HEK293 (cell line): ENCODE data around the gene PTPRN.

Source experiments
- GLIS2 ChIP-seq: fragments of 450-650 bp; formaldehyde crosslinking; IDR thresholded peaks from 2 replicates; pipeline ENCODE4 v1.5.1; 2016; ENCODE audit warnings: missing biosample characterization, missing genetic modification characterization
- HOXD13 ChIP-seq: sonication (generic); formaldehyde crosslinking; IDR thresholded peaks from 2 replicates; pipeline ENCODE4 v1.8.0; 2022; ENCODE audit warnings: missing genetic modification reagents, borderline replicate concordance
- PRDM1 ChIP-seq: fragments of 450-650 bp; formaldehyde crosslinking; IDR thresholded peaks from 2 replicates; pipeline ENCODE4; 2016; ENCODE audit warnings: missing biosample characterization, missing genetic modification characterization
- SP2 ChIP-seq: fragments of 450-650 bp; formaldehyde crosslinking; IDR thresholded peaks from 2 replicates; pipeline ENCODE4 v1.5.1; 2016; ENCODE audit warnings: missing biosample characterization, missing genetic modification characterization
- ZBTB1 ChIP-seq: fragments of 450-650 bp; formaldehyde crosslinking; IDR thresholded peaks from 2 replicates; pipeline ENCODE4 v1.5.1; 2016; ENCODE audit warnings: missing biosample characterization, missing genetic modification characterization
- ZBTB21 ChIP-seq: fragments of 450-650 bp; formaldehyde crosslinking; IDR thresholded peaks from 2 replicates; pipeline ENCODE4 v1.5.1; 2017; ENCODE audit warnings: missing biosample characterization, missing genetic modification characterization
- ZBTB48 ChIP-seq: fragments of 450-650 bp; formaldehyde crosslinking; IDR thresholded peaks from 2 replicates; pipeline ENCODE4 v1.5.1; 2016; ENCODE audit warnings: missing biosample characterization, missing genetic modification characterization
- ZBTB7A ChIP-seq: fragments of 450-650 bp; formaldehyde crosslinking; IDR thresholded peaks from 2 replicates; pipeline ENCODE4 v1.5.1; 2016; ENCODE audit warnings: low read depth, missing biosample characterization, missing genetic modification characterization
- ZNF121 ChIP-seq: fragments of 450-650 bp; formaldehyde crosslinking; IDR thresholded peaks from 2 replicates; pipeline ENCODE4 v1.5.1; 2016; ENCODE audit warnings: missing biosample characterization, missing genetic modification characterization
- ZNF133 ChIP-seq: fragments of 450-650 bp; formaldehyde crosslinking; IDR thresholded peaks from 2 replicates; pipeline ENCODE4 v1.5.1; 2016; ENCODE audit warnings: missing biosample characterization, missing genetic modification characterization
- ZNF184 ChIP-seq: fragments of 450-650 bp; IDR thresholded peaks from 2 replicates; pipeline ENCODE4 v1.5.1; 2018; ENCODE audit warnings: missing biosample characterization, mild to moderate bottlenecking, missing genetic modification characterization
- ZNF19 ChIP-seq: fragments of 450-650 bp; formaldehyde crosslinking; IDR thresholded peaks from 2 replicates; pipeline ENCODE4; 2016; ENCODE audit warnings: missing biosample characterization, missing genetic modification characterization, low read depth
- ZNF292 ChIP-seq: fragments of 450-650 bp; formaldehyde crosslinking; IDR thresholded peaks from 2 replicates; pipeline ENCODE4 v1.5.1; 2016; ENCODE audit warnings: low read depth, missing biosample characterization, missing genetic modification characterization, borderline replicate concordance
- ZNF423 ChIP-seq: fragments of 450-650 bp; formaldehyde crosslinking; IDR thresholded peaks from 2 replicates; pipeline ENCODE4 v1.5.1; 2016; ENCODE audit warnings: missing biosample characterization, missing genetic modification characterization
- ZNF548 ChIP-seq: fragments of 450-650 bp; formaldehyde crosslinking; IDR thresholded peaks from 2 replicates; pipeline ENCODE4 v1.5.1; 2016; ENCODE audit warnings: missing biosample characterization, missing genetic modification characterization
- ZNF621 ChIP-seq: fragments of 450-650 bp; formaldehyde crosslinking; IDR thresholded peaks from 2 replicates; pipeline ENCODE4 v1.5.1; 2017; ENCODE audit warnings: missing biosample characterization, missing genetic modification characterization
- ZNF670 ChIP-seq: fragments of 450-650 bp; formaldehyde crosslinking; IDR thresholded peaks from 2 replicates; pipeline ENCODE4 v1.5.1; 2016; ENCODE audit warnings: missing biosample characterization, missing genetic modification characterization, low read depth
- ZNF707 ChIP-seq: fragments of 450-650 bp; formaldehyde crosslinking; IDR thresholded peaks from 2 replicates; pipeline ENCODE4 v1.5.1; 2016; ENCODE audit warnings: missing biosample characterization, missing genetic modification characterization
- ZNF785 ChIP-seq: fragments of 450-650 bp; formaldehyde crosslinking; IDR thresholded peaks from 2 replicates; pipeline ENCODE4 v1.5.1; 2016; ENCODE audit warnings: missing biosample characterization, missing genetic modification characterization
- ZXDB ChIP-seq: fragments of 450-650 bp; formaldehyde crosslinking; IDR thresholded peaks from 2 replicates; pipeline ENCODE4 v1.5.1; 2016; ENCODE audit warnings: missing biosample characterization, missing genetic modification characterization
- TF ChIP-seq, protein P1 (sequence below): fragments of 450-650 bp; formaldehyde crosslinking; IDR thresholded peaks from 2 replicates; pipeline ENCODE4; 2016; ENCODE audit warnings: missing biosample characterization, missing genetic modification characterization
- TF ChIP-seq, protein P2 (sequence below): fragments of 450-650 bp; formaldehyde crosslinking; IDR thresholded peaks from 2 replicates; pipeline ENCODE4 v1.5.1; 2017; ENCODE audit warnings: missing biosample characterization, missing genetic modification characterization
- TF ChIP-seq, protein P3 (sequence below): fragments of 450-650 bp; formaldehyde crosslinking; IDR thresholded peaks from 2 replicates; pipeline ENCODE4 v1.5.1; 2016; ENCODE audit warnings: missing biosample characterization, missing genetic modification characterization
- TF ChIP-seq, protein P4 (sequence below): fragments of 450-650 bp; formaldehyde crosslinking; IDR thresholded peaks from 2 replicates; pipeline ENCODE4 v1.5.1; 2016; ENCODE audit warnings: missing biosample characterization, missing genetic modification characterization, low read depth
- TF ChIP-seq, protein P5 (sequence below): fragments of 450-650 bp; IDR thresholded peaks from 2 replicates; pipeline ENCODE4 v1.5.1; 2018; ENCODE audit warnings: missing biosample characterization, mild to moderate bottlenecking, missing genetic modification characterization
- TF ChIP-seq, protein P6 (sequence below): fragments of 450-650 bp; formaldehyde crosslinking; IDR thresholded peaks from 2 replicates; pipeline ENCODE4 v1.5.1; 2016; ENCODE audit warnings: missing biosample characterization, missing genetic modification characterization
- TF ChIP-seq, protein P7 (sequence below): fragments of 450-650 bp; formaldehyde crosslinking; IDR thresholded peaks from 2 replicates; pipeline ENCODE4 v1.5.1; 2016; ENCODE audit warnings: missing biosample characterization, missing genetic modification characterization
- TF ChIP-seq, protein P8 (sequence below): fragments of 450-650 bp; formaldehyde crosslinking; IDR thresholded peaks from 2 replicates; pipeline ENCODE4 v1.5.1; 2016; ENCODE audit warnings: missing biosample characterization, missing genetic modification characterization

PTPRN gene

DNA sequence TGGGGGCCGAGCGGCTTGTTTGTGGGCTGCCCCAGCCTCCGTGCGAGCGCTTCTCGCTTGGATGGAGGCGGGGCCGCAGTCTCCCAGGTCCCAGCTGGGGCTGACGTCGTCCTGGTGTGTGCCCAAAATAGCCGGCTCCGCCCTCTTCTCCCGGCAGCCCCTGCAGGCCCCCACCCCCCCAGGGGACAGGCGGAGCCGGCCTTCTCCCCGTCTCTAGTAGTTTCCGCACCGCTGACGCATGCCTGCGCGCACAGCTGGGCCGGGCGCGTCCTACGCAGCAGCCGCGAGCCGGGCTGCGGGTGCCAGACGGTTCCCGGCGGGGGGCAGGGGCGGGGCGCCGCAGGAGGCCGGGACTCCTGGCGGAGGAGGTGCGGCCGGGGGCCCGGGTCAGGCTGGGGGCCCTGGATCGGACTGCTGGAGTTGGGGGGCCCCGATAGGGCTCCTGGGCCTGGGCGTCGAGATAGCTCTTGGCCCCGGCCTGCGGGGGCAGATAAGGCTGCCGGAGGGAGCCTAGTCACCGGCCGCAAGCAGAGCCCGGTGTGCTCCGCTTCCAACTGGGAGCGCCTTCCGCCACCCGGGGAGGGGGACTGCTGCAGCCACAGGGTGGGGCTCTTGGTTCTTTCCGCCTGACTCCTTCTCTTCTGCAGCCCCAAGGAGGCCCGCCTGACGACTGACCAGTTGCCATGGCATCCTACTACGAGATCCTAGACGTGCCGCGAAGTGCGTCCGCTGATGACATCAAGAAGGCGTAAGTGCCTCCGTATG, 29.9 kb downstream of the PTPRN start, which contains the start of gene DNAJB2 (continued):
- TF ChIP-seq, protein P1, sequence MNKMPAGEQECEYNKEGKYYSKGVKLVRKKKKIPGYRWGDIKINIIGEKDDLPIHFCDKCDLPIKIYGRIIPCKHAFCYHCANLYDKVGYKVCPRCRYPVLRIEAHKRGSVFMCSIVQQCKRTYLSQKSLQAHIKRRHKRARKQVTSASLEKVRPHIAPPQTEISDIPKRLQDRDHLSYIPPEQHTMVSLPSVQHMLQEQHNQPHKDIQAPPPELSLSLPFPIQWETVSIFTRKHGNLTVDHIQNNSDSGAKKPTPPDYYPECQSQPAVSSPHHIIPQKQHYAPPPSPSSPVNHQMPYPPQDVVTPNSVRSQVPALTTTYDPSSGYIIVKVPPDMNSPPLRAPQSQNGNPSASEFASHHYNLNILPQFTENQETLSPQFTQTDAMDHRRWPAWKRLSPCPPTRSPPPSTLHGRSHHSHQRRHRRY = no peak
- no peak for TF ChIP-seq ZNF292 (tag by site-specific recombination)
- TF ChIP-seq, protein P2, sequence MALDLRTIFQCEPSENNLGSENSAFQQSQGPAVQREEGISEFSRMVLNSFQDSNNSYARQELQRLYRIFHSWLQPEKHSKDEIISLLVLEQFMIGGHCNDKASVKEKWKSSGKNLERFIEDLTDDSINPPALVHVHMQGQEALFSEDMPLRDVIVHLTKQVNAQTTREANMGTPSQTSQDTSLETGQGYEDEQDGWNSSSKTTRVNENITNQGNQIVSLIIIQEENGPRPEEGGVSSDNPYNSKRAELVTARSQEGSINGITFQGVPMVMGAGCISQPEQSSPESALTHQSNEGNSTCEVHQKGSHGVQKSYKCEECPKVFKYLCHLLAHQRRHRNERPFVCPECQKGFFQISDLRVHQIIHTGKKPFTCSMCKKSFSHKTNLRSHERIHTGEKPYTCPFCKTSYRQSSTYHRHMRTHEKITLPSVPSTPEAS = no peak
- peak; percentile 90 for TF ChIP-seq ZBTB21 (tag by site-specific recombination)
- TF ChIP-seq ZNF423 = no peak
- no peak for TF ChIP-seq PRDM1 (tag by site-specific recombination)
- TF ChIP-seq, protein P3, sequence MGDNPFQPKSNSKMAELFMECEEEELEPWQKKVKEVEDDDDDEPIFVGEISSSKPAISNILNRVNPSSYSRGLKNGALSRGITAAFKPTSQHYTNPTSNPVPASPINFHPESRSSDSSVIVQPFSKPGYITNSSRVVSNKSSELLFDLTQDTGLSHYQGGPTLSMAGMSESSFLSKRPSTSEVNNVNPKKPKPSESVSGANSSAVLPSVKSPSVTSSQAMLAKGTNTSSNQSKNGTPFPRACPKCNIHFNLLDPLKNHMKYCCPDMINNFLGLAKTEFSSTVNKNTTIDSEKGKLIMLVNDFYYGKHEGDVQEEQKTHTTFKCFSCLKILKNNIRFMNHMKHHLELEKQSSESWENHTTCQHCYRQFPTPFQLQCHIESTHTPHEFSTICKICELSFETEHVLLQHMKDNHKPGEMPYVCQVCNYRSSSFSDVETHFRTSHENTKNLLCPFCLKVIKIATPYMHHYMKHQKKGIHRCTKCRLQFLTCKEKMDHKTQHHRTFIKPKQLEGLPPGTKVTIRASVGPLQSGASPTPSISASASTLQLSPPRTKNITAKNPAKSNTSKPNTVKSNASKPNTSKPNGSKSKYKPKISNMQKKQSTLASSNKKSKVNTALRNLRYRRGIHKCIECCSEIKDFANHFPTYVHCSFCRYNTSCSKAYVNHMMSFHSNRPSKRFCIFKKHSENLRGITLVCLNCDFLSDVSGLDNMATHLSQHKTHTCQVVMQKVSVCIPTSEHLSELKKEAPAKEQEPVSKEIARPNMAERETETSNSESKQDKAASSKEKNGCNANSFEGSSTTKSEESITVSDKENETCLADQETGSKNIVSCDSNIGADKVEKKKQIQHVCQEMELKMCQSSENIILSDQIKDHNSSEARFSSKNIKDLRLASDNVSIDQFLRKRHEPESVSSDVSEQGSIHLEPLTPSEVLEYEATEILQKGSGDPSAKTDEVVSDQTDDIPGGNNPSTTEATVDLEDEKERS = no peak
- TF ChIP-seq ZBTB7A (tag by site-specific recombination) = no peak
- TF ChIP-seq, protein P4, sequence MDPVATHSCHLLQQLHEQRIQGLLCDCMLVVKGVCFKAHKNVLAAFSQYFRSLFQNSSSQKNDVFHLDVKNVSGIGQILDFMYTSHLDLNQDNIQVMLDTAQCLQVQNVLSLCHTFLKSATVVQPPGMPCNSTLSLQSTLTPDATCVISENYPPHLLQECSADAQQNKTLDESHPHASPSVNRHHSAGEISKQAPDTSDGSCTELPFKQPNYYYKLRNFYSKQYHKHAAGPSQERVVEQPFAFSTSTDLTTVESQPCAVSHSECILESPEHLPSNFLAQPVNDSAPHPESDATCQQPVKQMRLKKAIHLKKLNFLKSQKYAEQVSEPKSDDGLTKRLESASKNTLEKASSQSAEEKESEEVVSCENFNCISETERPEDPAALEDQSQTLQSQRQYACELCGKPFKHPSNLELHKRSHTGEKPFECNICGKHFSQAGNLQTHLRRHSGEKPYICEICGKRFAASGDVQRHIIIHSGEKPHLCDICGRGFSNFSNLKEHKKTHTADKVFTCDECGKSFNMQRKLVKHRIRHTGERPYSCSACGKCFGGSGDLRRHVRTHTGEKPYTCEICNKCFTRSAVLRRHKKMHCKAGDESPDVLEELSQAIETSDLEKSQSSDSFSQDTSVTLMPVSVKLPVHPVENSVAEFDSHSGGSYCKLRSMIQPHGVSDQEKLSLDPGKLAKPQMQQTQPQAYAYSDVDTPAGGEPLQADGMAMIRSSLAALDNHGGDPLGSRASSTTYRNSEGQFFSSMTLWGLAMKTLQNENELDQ (tag by site-specific recombination) = no peak
- no peak for TF ChIP-seq ZNF670
- no peak for TF ChIP-seq ZNF707 (tag by site-specific recombination)
- peak; percentile 79 for TF ChIP-seq ZXDB (tag by site-specific recombination)
- TF ChIP-seq, protein P5, sequence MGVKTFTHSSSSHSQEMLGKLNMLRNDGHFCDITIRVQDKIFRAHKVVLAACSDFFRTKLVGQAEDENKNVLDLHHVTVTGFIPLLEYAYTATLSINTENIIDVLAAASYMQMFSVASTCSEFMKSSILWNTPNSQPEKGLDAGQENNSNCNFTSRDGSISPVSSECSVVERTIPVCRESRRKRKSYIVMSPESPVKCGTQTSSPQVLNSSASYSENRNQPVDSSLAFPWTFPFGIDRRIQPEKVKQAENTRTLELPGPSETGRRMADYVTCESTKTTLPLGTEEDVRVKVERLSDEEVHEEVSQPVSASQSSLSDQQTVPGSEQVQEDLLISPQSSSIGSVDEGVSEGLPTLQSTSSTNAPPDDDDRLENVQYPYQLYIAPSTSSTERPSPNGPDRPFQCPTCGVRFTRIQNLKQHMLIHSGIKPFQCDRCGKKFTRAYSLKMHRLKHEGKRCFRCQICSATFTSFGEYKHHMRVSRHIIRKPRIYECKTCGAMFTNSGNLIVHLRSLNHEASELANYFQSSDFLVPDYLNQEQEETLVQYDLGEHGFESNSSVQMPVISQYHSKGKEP (tag by site-specific recombination) = peak; percentile 79
- no peak for TF ChIP-seq ZNF121 (tag by site-specific recombination)
- TF ChIP-seq, protein P6, sequence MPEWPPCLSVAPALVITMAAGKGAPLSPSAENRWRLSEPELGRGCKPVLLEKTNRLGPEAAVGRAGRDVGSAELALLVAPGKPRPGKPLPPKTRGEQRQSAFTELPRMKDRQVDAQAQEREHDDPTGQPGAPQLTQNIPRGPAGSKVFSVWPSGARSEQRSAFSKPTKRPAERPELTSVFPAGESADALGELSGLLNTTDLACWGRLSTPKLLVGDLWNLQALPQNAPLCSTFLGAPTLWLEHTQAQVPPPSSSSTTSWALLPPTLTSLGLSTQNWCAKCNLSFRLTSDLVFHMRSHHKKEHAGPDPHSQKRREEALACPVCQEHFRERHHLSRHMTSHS (tag by site-specific recombination) = no peak
- no peak for TF ChIP-seq ZNF785 (tag by site-specific recombination)
- no peak for TF ChIP-seq ZBTB1 (tag by site-specific recombination)
- TF ChIP-seq HOXD13 (CRISPR knock-in tag) = no peak
- 0 out of 2 replicates have a peak, but pooled peaks have one; percentile 28 for TF ChIP-seq ZNF184 (tag by site-specific recombination)
- no peak for TF ChIP-seq ZNF548
- no peak for TF ChIP-seq ZNF133 (tag by site-specific recombination)
- TF ChIP-seq GLIS2 (tag by site-specific recombination) = peak; percentile 84
- TF ChIP-seq ZNF621 = no peak
- TF ChIP-seq ZNF19 = no peak
- TF ChIP-seq, protein P7, sequence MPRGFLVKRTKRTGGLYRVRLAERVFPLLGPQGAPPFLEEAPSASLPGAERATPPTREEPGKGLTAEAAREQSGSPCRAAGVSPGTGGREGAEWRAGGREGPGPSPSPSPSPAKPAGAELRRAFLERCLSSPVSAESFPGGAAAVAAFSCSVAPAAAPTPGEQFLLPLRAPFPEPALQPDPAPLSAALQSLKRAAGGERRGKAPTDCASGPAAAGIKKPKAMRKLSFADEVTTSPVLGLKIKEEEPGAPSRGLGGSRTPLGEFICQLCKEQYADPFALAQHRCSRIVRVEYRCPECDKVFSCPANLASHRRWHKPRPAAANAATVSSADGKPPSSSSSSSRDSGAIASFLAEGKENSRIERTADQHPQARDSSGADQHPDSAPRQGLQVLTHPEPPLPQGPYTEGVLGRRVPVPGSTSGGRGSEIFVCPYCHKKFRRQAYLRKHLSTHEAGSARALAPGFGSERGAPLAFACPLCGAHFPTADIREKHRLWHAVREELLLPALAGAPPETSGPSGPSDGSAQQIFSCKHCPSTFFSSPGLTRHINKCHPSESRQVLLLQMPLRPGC = peak; percentile 59; the same call in 1 of the 2 replicates
- TF ChIP-seq SP2 (tag by site-specific recombination) = peak; percentile 86
- TF ChIP-seq, protein P8, sequence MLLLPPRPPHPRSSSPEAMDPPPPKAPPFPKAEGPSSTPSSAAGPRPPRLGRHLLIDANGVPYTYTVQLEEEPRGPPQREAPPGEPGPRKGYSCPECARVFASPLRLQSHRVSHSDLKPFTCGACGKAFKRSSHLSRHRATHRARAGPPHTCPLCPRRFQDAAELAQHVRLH (tag by site-specific recombination) = no peak
- no peak for TF ChIP-seq ZBTB48 (tag by site-specific recombination)
